H1 (cell line): ENCODE measurements around the gene EYA2.

Experiments used
- ASH2L ChIP-seq: fragments of 200-600, 300-600 bp; sonication (generic); IDR thresholded peaks from one replicate; pipeline ENCODE4 v1.7.1; 2017; ENCODE audit warnings: low read length
- CBX8 ChIP-seq: fragments of 300-800, 300-1000 bp; sonication (generic); IDR thresholded peaks from 2 replicates; pipeline ENCODE4 v1.7.1; 2016; ENCODE audit warnings: low read depth, low read length, borderline replicate concordance
- CEBPB ChIP-seq: IDR thresholded peaks from 2 replicates; pipeline ENCODE4 v1.6.1; 2012; ENCODE audit warnings: low read depth, low read length
- CHD2 ChIP-seq: IDR thresholded peaks from 2 replicates; pipeline ENCODE4 v1.6.1; 2012; ENCODE audit warnings: low read length, improper control_type of control experiment
- CTCF ChIP-seq, 3 experiments: IDR thresholded peaks; 1 replicate in 2 of 3; 2 replicates in 1 of 3; pipeline versions ENCODE4 v1.5.1 to v1.6.1; 2011; ENCODE audit warnings: low read length in 3 of 3, mild to moderate bottlenecking in 3 of 3, inconsistent platforms in 2 of 3, low read depth in 1 of 3, moderate library complexity in 1 of 3; ENCODE audit not compliant: insufficient read depth in 1 of 3; ENCODE audit errors: control extremely low read depth in 1 of 3
- JUN ChIP-seq: IDR thresholded peaks from 2 replicates; pipeline ENCODE4 v1.6.1; 2011; ENCODE audit warnings: low read depth, mild to moderate bottlenecking, improper control_type of control experiment, low read length
- MAX ChIP-seq: IDR thresholded peaks from 2 replicates; pipeline ENCODE4 v1.6.1; 2012; ENCODE audit warnings: inconsistent platforms
- POLR2AphosphoS5 ChIP-seq: IDR thresholded peaks from 2 replicates; pipeline ENCODE4 v1.6.1; 2011; ENCODE audit warnings: low read depth, low read length
- RFX5 ChIP-seq: IDR thresholded peaks from 2 replicates; pipeline ENCODE4 v1.6.1; 2011; ENCODE audit warnings: low read depth, low read length, improper control_type of control experiment, borderline replicate concordance
- SIN3A ChIP-seq, 2 experiments: IDR thresholded peaks in 1 of 2; conservative IDR thresholded peaks in 1 of 2; 2 replicates each; pipeline ENCODE4 v1.6.1; 2011 to 2012; ENCODE audit warnings: low read length in 2 of 2, improper control_type of control experiment in 1 of 2, low read depth in 1 of 2, mild to moderate bottlenecking in 1 of 2
- TBP ChIP-seq: IDR thresholded peaks from 2 replicates; pipeline ENCODE4 v1.6.1; 2011; ENCODE audit warnings: low read depth, low read length, improper control_type of control experiment
- YY1 ChIP-seq: IDR thresholded peaks from 2 replicates; pipeline ENCODE4 v1.6.1; 2011; ENCODE audit warnings: low read depth, mild to moderate bottlenecking, low read length

GRCh38 chr20:46900086-46900485 lies 5.4 kb downstream of the EYA2 start:
- TF ChIP-seq CTCF (IDR thresholded peaks at IDR 0.05; ENCODE audit: control extremely low read depth in 1 of 3, insufficient read depth in 1 of 3, low read depth in 1 of 3, low read length in 3 of 3) (no peak), MAX (no peak), POLR2AphosphoS5 (no peak), JUN (no peak), CEBPB (no peak), SIN3A (conservative IDR thresholded peaks at IDR 0.05 in 1 of 2, IDR thresholded peaks at IDR 0.05 in 1 of 2; ENCODE audit: low read depth in 1 of 2, low read length in 2 of 2) (no peak), CHD2 (no peak), TBP (no peak), CBX8 (no peak), ASH2L (no peak), YY1 (no peak), RFX5 (no peak)
